ENCODE data around the gene AHCY.

- TF ChIP-seq CTCF (IDR thresholded peaks at IDR 0.05): no peak
- TF ChIP-seq POLR2A (IDR thresholded peaks at IDR 0.05): no peak
- TF ChIP-seq EP300 (IDR thresholded peaks at IDR 0.05): no peak
These were observed 34.1 kb downstream of the AHCY start for GRCh38 chr20:34268851-34269636.

Data from tibial nerve (tissue), 4 donors.